Caco-2 (cell line): ENCODE results near the gene TULP1. TPM values are rescaled to one million over a fixed set of nuclear protein-coding genes. Genes with fewer than 3 reads are reported as not detected.
"Not testable (repeated sequence)": the region's sequence is repeated elsewhere in the genome, so short reads cannot be mapped to it uniquely, and the experiment has no call there.

Experiments used
- BruUV-seq: library from RNA; stranded (reverse); fragments of 400-500 nt; replicated peaks from 2 replicates; lab custom pipeline; 2021; lab: Mats Ljungman, UMichigan
- CTCF ChIA-PET: fragments of 300-600 bp; sonication (Branson Sonifier 250); formaldehyde crosslinking; loops from one replicate; lab custom pipeline; 2022; ENCODE audit warnings: antibody characterized with exemption; lab: Charles Lee
- POLR2A ChIA-PET: fragments of 300-600 bp; sonication (Branson Sonifier 250); formaldehyde crosslinking; loops from one replicate; lab custom pipeline; 2022; ENCODE audit warnings: antibody characterized with exemption; lab: Charles Lee
- DNase-seq, 2 experiments: peaks; one replicate each; pipeline versions ENCODE4 v3.0.0 to v3.0.0-alpha.2; 2020 to 2022
- H3K27me3 ChIP-seq: replicated peaks from 2 replicates; pipeline ENCODE4 v1.6.0; 2011; ENCODE audit warnings: low read length; ENCODE audit not compliant: control insufficient read depth, insufficient read depth
- H3K36me3 ChIP-seq: 2 replicates; pipeline ENCODE4 v1.5.1; 2011; ENCODE audit warnings: low read length; ENCODE audit not compliant: control insufficient read depth, insufficient read depth
- H3K4me1 ChIP-seq: fragments of 250-450 bp; sonication (Bioruptor Pico); 2 replicates; pipeline ENCODE4 v1.5.1; 2020; ENCODE audit warnings: mild to moderate bottlenecking
- H3K4me3 ChIP-seq: 2 replicates; pipeline ENCODE4 v1.5.1; 2011; ENCODE audit warnings: low read depth, mild to moderate bottlenecking, control low read depth, low read length
- H3K9me3 ChIP-seq: fragments of 250-450 bp; sonication (Bioruptor Pico); 2 replicates; pipeline ENCODE4 v1.5.1; 2020; ENCODE audit warnings: mild to moderate bottlenecking, moderate library complexity
- H3K27ac Mint-ChIP-seq: one replicate; pipeline ENCODE4 v1.8.0; 2022; ENCODE audit warnings: mixed read lengths; ENCODE audit not compliant: unreplicated experiment
- H3K27me3 Mint-ChIP-seq: one replicate; pipeline ENCODE4 v1.8.0; 2022; ENCODE audit warnings: mixed read lengths; ENCODE audit not compliant: insufficient read depth, unreplicated experiment
- H3K36me3 Mint-ChIP-seq: one replicate; pipeline ENCODE4 v1.8.0; 2022; ENCODE audit warnings: mild to moderate bottlenecking, mixed read lengths; ENCODE audit not compliant: insufficient read depth, unreplicated experiment
- H3K4me1 Mint-ChIP-seq: one replicate; pipeline ENCODE4 v1.8.0; 2022; ENCODE audit warnings: low read depth, mixed read lengths; ENCODE audit not compliant: unreplicated experiment
- H3K4me3 Mint-ChIP-seq: one replicate; pipeline ENCODE4 v1.8.0; 2022; ENCODE audit warnings: mild to moderate bottlenecking, moderate library complexity, mixed read lengths; ENCODE audit not compliant: unreplicated experiment
- H3K9me3 Mint-ChIP-seq: one replicate; pipeline ENCODE4 v1.8.0; 2022; ENCODE audit warnings: mixed read lengths; ENCODE audit not compliant: unreplicated experiment
- CTCF ChIP-seq, 2 experiments: fragments of 200-600 bp in 1 of 2; IDR thresholded peaks; 1 replicate in 1 of 2; 2 replicates in 1 of 2; pipeline versions ENCODE4 v1.5.1 to v1.8.0; 2011 to 2022; ENCODE audit warnings: antibody characterized with exemption in 1 of 2, control low read depth in 1 of 2, inconsistent platforms in 1 of 2, low read depth in 1 of 2, low read length in 1 of 2, mild to moderate bottlenecking in 1 of 2, moderate library complexity in 1 of 2; ENCODE audit not compliant: insufficient read depth in 1 of 2, severe bottlenecking in 1 of 2, unreplicated experiment in 1 of 2
- intact Hi-C: fragments of 100-400 bp; cut with micrococcal nuclease; formaldehyde crosslinking; loops from one replicate; pipeline ENCODE4 v1.10.0; 2022; ENCODE audit not compliant: unreplicated experiment
- total RNA-seq: library from RNA; stranded (reverse); gene quantifications from 2 replicates; pipeline ENCODE4 v1.2.3, GENCODE V29; 2022

The TULP1 gene
- total RNA-seq, 1 experiment from 2014 or later: not detected

- no peak for DNase-seq
- no peaks in the 10 kb centered on the region for H3K27me3 ChIP-seq
- no peak overlapping the region for H3K4me3 ChIP-seq
- intact Hi-C loops: no loop called here
- H3K4me1 ChIP-seq: peaks cover 4% of the 10 kb centered on the region; the same call in 1 of the 2 replicates
- no peaks in the 10 kb centered on the region for H3K27me3 Mint-ChIP-seq
- peaks cover 9% of the 10 kb centered on the region for H3K4me1 Mint-ChIP-seq
- H3K9me3 ChIP-seq: no peaks in the 10 kb centered on the region
- no peaks in the 10 kb centered on the region for H3K36me3 ChIP-seq
- ChIA-PET POLR2A (no interaction called here), CTCF (no interaction called here)
- no peaks in the 10 kb centered on the region for H3K36me3 Mint-ChIP-seq
- no TSS peak for BruUV-seq
- H3K4me3 Mint-ChIP-seq: no peak overlapping the region
- H3K27ac Mint-ChIP-seq: no peak overlapping the region
- no peaks in the 10 kb centered on the region for H3K9me3 Mint-ChIP-seq
- TF ChIP-seq CTCF (IDR thresholded peaks at IDR 0.05; ENCODE audit: insufficient read depth in 1 of 2, low read depth in 1 of 2, low read length in 1 of 2, severe bottlenecking in 1 of 2, unreplicated experiment in 1 of 2): no peak
Observed at GRCh38 chr6:35541836-35542235, 29.1 kb upstream of the TULP1 start.

- H3K27me3 Mint-ChIP-seq: no peaks in the 10 kb centered on the region
- H3K4me1 Mint-ChIP-seq: peaks cover 2% of the 10 kb centered on the region
- intact Hi-C loops: no loop called here
- no peaks in the 10 kb centered on the region for H3K27me3 ChIP-seq
- DNase-seq: no peak
- H3K4me3 Mint-ChIP-seq: no peak overlapping the region
- no peaks in the 10 kb centered on the region for H3K4me1 ChIP-seq
- ChIA-PET CTCF (no interaction called here), POLR2A (no interaction called here)
- no peak overlapping the region for H3K27ac Mint-ChIP-seq
- H3K9me3 ChIP-seq: no peaks in the 10 kb centered on the region
- no peak for TF ChIP-seq CTCF (IDR thresholded peaks at IDR 0.05; ENCODE audit: insufficient read depth in 1 of 2, low read depth in 1 of 2, low read length in 1 of 2, severe bottlenecking in 1 of 2, unreplicated experiment in 1 of 2)
- no peak overlapping the region for H3K4me3 ChIP-seq
- no TSS peak for BruUV-seq
- no peaks in the 10 kb centered on the region for H3K36me3 Mint-ChIP-seq
- no peaks in the 10 kb centered on the region for H3K9me3 Mint-ChIP-seq
- no peaks in the 10 kb centered on the region for H3K36me3 ChIP-seq
Observed at GRCh38 chr6:35539223-35539622, 26.5 kb upstream of the TULP1 start.

GRCh38 chr6:35535847-35536246, 23.2 kb upstream of the TULP1 start:
- H3K9me3 ChIP-seq, H3K36me3 Mint-ChIP-seq, H3K27ac Mint-ChIP-seq, H3K36me3 ChIP-seq, H3K4me1 ChIP-seq, POLR2A ChIA-PET, H3K27me3 ChIP-seq, H3K4me3 Mint-ChIP-seq, H3K27me3 Mint-ChIP-seq, BruUV-seq, H3K9me3 Mint-ChIP-seq, intact Hi-C loops, CTCF ChIA-PET, H3K4me3 ChIP-seq, H3K4me1 Mint-ChIP-seq, DNase-seq: not testable (repeated sequence)
